ENCODE measurements around the gene PRKCB.

PRKCB gene

GRCh38 chr16:23962001-23962400, 126.2 kb downstream of the PRKCB start:
- DNase-seq (ENCODE audit: low read depth in 2 of 3, low spot score in 2 of 3) = peak in 1 of 3 experiments; percentile 15

- DNase-seq (ENCODE audit: low read depth in 2 of 3, low spot score in 2 of 3) = no peak
Observed at GRCh38 chr16:23964136-23964535, 128.4 kb downstream of the PRKCB start.

- no peak for DNase-seq (ENCODE audit: low read depth in 2 of 3, low spot score in 2 of 3)
Observed at GRCh38 chr16:23965137-23965733, 129.5 kb downstream of the PRKCB start.

GRCh38 chr16:23966597-23967394, 131.0 kb downstream of the PRKCB start:
- no peak for DNase-seq (ENCODE audit: low read depth in 2 of 3, low spot score in 2 of 3)

- no peak for DNase-seq (ENCODE audit: low read depth in 2 of 3, low spot score in 2 of 3)
Observed at GRCh38 chr16:23967775-23968174, 132.0 kb downstream of the PRKCB start.

- DNase-seq (ENCODE audit: low read depth in 2 of 3, low spot score in 2 of 3) = no peak
Observed at GRCh38 chr16:23968176-23968575, 132.4 kb downstream of the PRKCB start.

- no peak for DNase-seq (ENCODE audit: low read depth in 2 of 3, low spot score in 2 of 3)
Observed at GRCh38 chr16:23969468-23970297, 133.9 kb downstream of the PRKCB start.

- no peak for DNase-seq (ENCODE audit: low read depth in 2 of 3, low spot score in 2 of 3)
Observed at GRCh38 chr16:23974223-23974622, 138.4 kb downstream of the PRKCB start.

- no peak for DNase-seq (ENCODE audit: low read depth in 2 of 3, low spot score in 2 of 3)
Observed at GRCh38 chr16:23975293-23975692, 139.5 kb downstream of the PRKCB start.

- no peak for DNase-seq (ENCODE audit: low read depth in 2 of 3, low spot score in 2 of 3)
Observed at GRCh38 chr16:23976091-23976490, 140.3 kb downstream of the PRKCB start.

- DNase-seq (ENCODE audit: low read depth in 2 of 3, low spot score in 2 of 3) = no peak
Observed at GRCh38 chr16:23976524-23976923, 140.7 kb downstream of the PRKCB start.

- DNase-seq (ENCODE audit: low read depth in 2 of 3, low spot score in 2 of 3) = no peak
Observed at GRCh38 chr16:23979441-23979840, 143.7 kb downstream of the PRKCB start.

GRCh38 chr16:23979982-23980381, 144.2 kb downstream of the PRKCB start:
- DNase-seq (ENCODE audit: low read depth in 2 of 3, low spot score in 2 of 3) = no peak

- DNase-seq (ENCODE audit: low read depth in 2 of 3, low spot score in 2 of 3) = no peak
Observed at GRCh38 chr16:23981429-23982399, 145.9 kb downstream of the PRKCB start.

GRCh38 chr16:23986455-23986854, 150.7 kb downstream of the PRKCB start:
- no peak for DNase-seq (ENCODE audit: low read depth in 2 of 3, low spot score in 2 of 3)

- no peak for DNase-seq (ENCODE audit: low read depth in 2 of 3, low spot score in 2 of 3)
Observed at GRCh38 chr16:23987443-23987842, 151.7 kb downstream of the PRKCB start.

GRCh38 chr16:23990507-23990906, 154.7 kb downstream of the PRKCB start:
- DNase-seq (ENCODE audit: low read depth in 2 of 3, low spot score in 2 of 3) = no peak

- no peak for DNase-seq (ENCODE audit: low read depth in 2 of 3, low spot score in 2 of 3)
Observed at GRCh38 chr16:23991066-23991465, 155.3 kb downstream of the PRKCB start.

GRCh38 chr16:23994615-23995014, 158.8 kb downstream of the PRKCB start:
- DNase-seq (ENCODE audit: low read depth in 2 of 3, low spot score in 2 of 3) = no peak

- no peak for DNase-seq (ENCODE audit: low read depth in 2 of 3, low spot score in 2 of 3)
Observed at GRCh38 chr16:23996258-23996955, 160.6 kb downstream of the PRKCB start.

Data from activated CD8-positive, alpha-beta memory T cell treated with anti-CD3 and anti-CD28 coated beads for 48 hours (primary cell).